ENCODE measurements around the gene NFIA.

The NFIA gene

GRCh38 chr1:61318319-61319125, 236.2 kb downstream of the NFIA start:
- no peak overlapping the region for H2AFZ ChIP-seq (ENCODE audit: low read length)
- no peak overlapping the region for H3K9ac ChIP-seq (ENCODE audit: low read depth, low read length, poor library complexity, severe bottlenecking)
- no peak overlapping the region for H3K4me3 ChIP-seq (ENCODE audit: low read length, poor library complexity, severe bottlenecking)
- no peaks in the 10 kb centered on the region for H3K4me1 ChIP-seq (ENCODE audit: insufficient read depth, low read length, poor library complexity, severe bottlenecking)
- H3K4me2 ChIP-seq (ENCODE audit: low read depth, low read length, poor library complexity, severe bottlenecking): no peak overlapping the region
- H3K9me3 ChIP-seq (ENCODE audit: insufficient read depth, low read depth, low read length): no peaks in the 10 kb centered on the region
- no peaks in the 10 kb centered on the region for H3K79me2 ChIP-seq (ENCODE audit: insufficient read depth, low read length)
- H3K27me3 ChIP-seq (ENCODE audit: insufficient read depth, low read length, poor library complexity, severe bottlenecking): no peaks in the 10 kb centered on the region
- no peaks in the 10 kb centered on the region for H3K36me3 ChIP-seq (ENCODE audit: insufficient read depth, low read length)
- no peaks in the 10 kb centered on the region for H4K20me1 ChIP-seq (ENCODE audit: insufficient read depth, low read length, poor library complexity, severe bottlenecking)
- no peaks in the 10 kb centered on the region for H3F3A ChIP-seq (ENCODE audit: low read depth)
- TF ChIP-seq CTCF (conservative IDR thresholded peaks at IDR 0.05; ENCODE audit: low read length): no peak
- no peak for TF ChIP-seq EZH2phosphoT487 (IDR thresholded peaks at IDR 0.05; ENCODE audit: borderline replicate concordance)
- H3K9me2 ChIP-seq (replicated peaks; ENCODE audit: low read depth, low read length): no peaks in the 10 kb centered on the region

GRCh38 chr1:61320575-61320974, 238.2 kb downstream of the NFIA start:
- TF ChIP-seq CTCF (conservative IDR thresholded peaks at IDR 0.05; ENCODE audit: low read length) (no peak), EZH2phosphoT487 (IDR thresholded peaks at IDR 0.05; ENCODE audit: borderline replicate concordance) (no peak)
- Histone ChIP-seq H3K4me2 (ENCODE audit: low read depth, low read length, poor library complexity, severe bottlenecking) (no peak overlapping the region), H3K4me1 (ENCODE audit: insufficient read depth, low read length, poor library complexity, severe bottlenecking) (no peaks in the 10 kb centered on the region)

GRCh38 chr1:61322008-61322744, 239.8 kb downstream of the NFIA start:
- no peak overlapping the region for H3K4me3 ChIP-seq (ENCODE audit: low read length, poor library complexity, severe bottlenecking)
- no peak overlapping the region for H2AFZ ChIP-seq (ENCODE audit: low read length)
- H4K20me1 ChIP-seq (ENCODE audit: insufficient read depth, low read length, poor library complexity, severe bottlenecking): no peaks in the 10 kb centered on the region
- H3K27me3 ChIP-seq (ENCODE audit: insufficient read depth, low read length, poor library complexity, severe bottlenecking): no peaks in the 10 kb centered on the region
- no peaks in the 10 kb centered on the region for H3K9me3 ChIP-seq (ENCODE audit: insufficient read depth, low read depth, low read length)
- H3K4me1 ChIP-seq (ENCODE audit: insufficient read depth, low read length, poor library complexity, severe bottlenecking): no peaks in the 10 kb centered on the region
- H3F3A ChIP-seq (ENCODE audit: low read depth): no peaks in the 10 kb centered on the region
- H3K4me2 ChIP-seq (ENCODE audit: low read depth, low read length, poor library complexity, severe bottlenecking): no peak overlapping the region
- no peak overlapping the region for H3K9ac ChIP-seq (ENCODE audit: low read depth, low read length, poor library complexity, severe bottlenecking)
- no peak for TF ChIP-seq EZH2phosphoT487 (IDR thresholded peaks at IDR 0.05; ENCODE audit: borderline replicate concordance)
- no peak for TF ChIP-seq CTCF (conservative IDR thresholded peaks at IDR 0.05; ENCODE audit: low read length)
- no peaks in the 10 kb centered on the region for H3K36me3 ChIP-seq (ENCODE audit: insufficient read depth, low read length)
- H3K79me2 ChIP-seq (ENCODE audit: insufficient read depth, low read length): no peaks in the 10 kb centered on the region
- no peaks in the 10 kb centered on the region for H3K9me2 ChIP-seq (replicated peaks; ENCODE audit: low read depth, low read length)

More at GRCh38 chr1:61320575-61320974, 238.2 kb downstream of the NFIA start:
- Histone ChIP-seq H3K9ac (ENCODE audit: low read depth, low read length, poor library complexity, severe bottlenecking) (no peak overlapping the region), H3K27me3 (ENCODE audit: insufficient read depth, low read length, poor library complexity, severe bottlenecking) (no peaks in the 10 kb centered on the region), H3K9me2 (replicated peaks; ENCODE audit: low read depth, low read length) (no peaks in the 10 kb centered on the region), H3K9me3 (ENCODE audit: insufficient read depth, low read depth, low read length) (no peaks in the 10 kb centered on the region), H3K36me3 (ENCODE audit: insufficient read depth, low read length) (no peaks in the 10 kb centered on the region), H3F3A (ENCODE audit: low read depth) (no peaks in the 10 kb centered on the region), H3K4me3 (ENCODE audit: low read length, poor library complexity, severe bottlenecking) (no peak overlapping the region), H3K79me2 (ENCODE audit: insufficient read depth, low read length) (no peaks in the 10 kb centered on the region), H2AFZ (ENCODE audit: low read length) (no peak overlapping the region), H4K20me1 (ENCODE audit: insufficient read depth, low read length, poor library complexity, severe bottlenecking) (no peaks in the 10 kb centered on the region)

Data from Loucy (cell line).